ENCODE results near the gene OR2W1. TPM values are rescaled to one million over a fixed set of nuclear protein-coding genes. Genes with fewer than 3 reads are reported as not detected.

OR2W1 gene
- polyA plus RNA-seq, 3 donors = not detected

- peak in 2 of 3 donors; percentile 45 to 63 for DNase-seq (ENCODE audit: low read depth in 3 of 3, low spot score in 2 of 3)
Measured at GRCh38 chr6:29005183-29005885, 39.6 kb downstream of the OR2W1 start, which contains the start of gene ZNF311. Gene ZNF311 (minus strand): TSS chr6:29005315. CDS start chr6:29003954, 1,361 bp downstream.

- no peak for DNase-seq (ENCODE audit: low read depth in 3 of 3, low spot score in 2 of 3)
Measured at GRCh38 chr6:28996844-28997510, 48.0 kb downstream of the OR2W1 start.

- DNase-seq (ENCODE audit: low read depth in 3 of 3, low spot score in 2 of 3) = no peak
Measured at GRCh38 chr6:28995093-28995650, 49.8 kb downstream of the OR2W1 start.

Other genes starting within 250 kb of the OR2W1 start
- 10 to 100 TPM; 70.2 to 75.6 (median 70.4) TPM for gene TRIM27, start 121.2 kb downstream of the OR2W1 start, polyA plus RNA-seq (ENCODE audit: insufficient read length in 3 of 3)
- 1 to 10 TPM; 6.3 to 8.0 (median 6.5) TPM for gene ZNF311, start 39.9 kb downstream of the OR2W1 start, polyA plus RNA-seq (ENCODE audit: insufficient read length in 3 of 3)
- gene OR2B3, start 42.1 kb upstream of the OR2W1 start, polyA plus RNA-seq (ENCODE audit: insufficient read length in 3 of 3) = not detected
- not detected for gene OR2J1, start 54.3 kb upstream of the OR2W1 start, polyA plus RNA-seq (ENCODE audit: insufficient read length in 3 of 3)
- gene OR2J3, start 62.9 kb upstream of the OR2W1 start, polyA plus RNA-seq (ENCODE audit: insufficient read length in 3 of 3) = not detected
- gene OR2J2, start 125.7 kb upstream of the OR2W1 start, polyA plus RNA-seq (ENCODE audit: insufficient read length in 3 of 3) = not detected

All from right renal cortex interstitium (tissue), 3 donors.